B cell (primary cell): ENCODE measurements around the gene BMP7. TPM values are rescaled to one million over a fixed set of nuclear protein-coding genes. Genes with fewer than 3 reads are reported as not detected.

Source experiments
- ATAC-seq: fragments of 200-7000 bp; cut with Tn5 transposase; one replicate; pipeline ENCODE4 v1.10.0; 2021; ENCODE audit warnings: low read depth, mild to moderate bottlenecking, moderate number of reproducible peaks, moderate library complexity
- CTCF ChIA-PET: fragments of 350-600 bp; sonication (Branson Sonifier 250); formaldehyde crosslinking; loops from one replicate; lab custom pipeline; 2021; ENCODE audit warnings: antibody characterized with exemption, inconsistent platforms; lab: Charles Lee
- POLR2A ChIA-PET: fragments of 350-600 bp; sonication (Branson Sonifier 250); formaldehyde crosslinking; loops from one replicate; lab custom pipeline; 2021; ENCODE audit warnings: antibody characterized with exemption; lab: Charles Lee
- DNase-seq: peaks from one replicate; pipeline ENCODE4 v3.0.0; 2013
- H2AFZ ChIP-seq: 2 replicates; pipeline ENCODE4 v1.6.1; 2012; ENCODE audit warnings: mild to moderate bottlenecking, low read depth, low read length; ENCODE audit not compliant: insufficient read depth, poor library complexity, severe bottlenecking
- H3K27ac ChIP-seq, 2 donors: 1 replicate in 1 of 2; 2 replicates in 1 of 2; pipeline ENCODE4 v1.5.1; 2012 to 2013; ENCODE audit warnings: low read length in 2 of 2, mild to moderate bottlenecking in 2 of 2, moderate library complexity in 1 of 2
- H3K27me3 ChIP-seq, 4 experiments: fragments of 200-600 bp in 1 of 4; sonication (generic) in 1 of 4; replicated peaks in 1 of 4; 1 replicate in 2 of 4; 2 replicates in 2 of 4; pipeline versions ENCODE4 v1.6.1 to v1.7.0; 2013 to 2016; ENCODE audit warnings: low read length in 3 of 4, mild to moderate bottlenecking in 2 of 4, mixed read lengths in 1 of 4, moderate library complexity in 1 of 4; ENCODE audit not compliant: insufficient read depth in 4 of 4, control insufficient read depth in 3 of 4; ENCODE audit errors: control extremely low read depth in 1 of 4
- H3K36me3 ChIP-seq, 2 experiments: replicated peaks in 1 of 2; 1 replicate in 1 of 2; 2 replicates in 1 of 2; pipeline versions ENCODE4 v1.6.1 to v1.7.1; 2013; ENCODE audit warnings: low read length in 1 of 2; ENCODE audit not compliant: insufficient read depth in 2 of 2, control insufficient read depth in 1 of 2; ENCODE audit errors: control extremely low read depth in 1 of 2, extremely low read depth in 1 of 2
- H3K4me1 ChIP-seq, 2 donors: fragments of 200-600 bp in 1 of 2; sonication (generic) in 1 of 2; 1 replicate in 1 of 2; 2 replicates in 1 of 2; pipeline versions ENCODE4 v1.5.1 to v1.6.1; 2013 to 2017; ENCODE audit warnings: low read length in 2 of 2; ENCODE audit not compliant: control insufficient read depth in 2 of 2, insufficient read depth in 2 of 2
- H3K4me2 ChIP-seq: replicated peaks from 2 replicates; pipeline ENCODE3; 2012; ENCODE audit warnings: mild to moderate bottlenecking, low read depth, low read length; ENCODE audit not compliant: poor library complexity, severe bottlenecking
- H3K4me3 ChIP-seq, 5 experiments: fragments of 200-600 bp in 1 of 5; sonication (generic) in 1 of 5; 1 replicate in 3 of 5; 2 replicates in 2 of 5; pipeline versions ENCODE4 v1.5.1 to v1.7.0; 2011 to 2016; ENCODE audit warnings: low read length in 4 of 5, mild to moderate bottlenecking in 4 of 5, low read depth in 2 of 5, control low read depth in 1 of 5, moderate library complexity in 1 of 5; ENCODE audit not compliant: insufficient read depth in 1 of 5; ENCODE audit errors: control extremely low read depth in 1 of 5, extremely low read depth in 1 of 5
- H3K79me2 ChIP-seq: fragments of 200-600 bp; sonication (generic); one replicate; pipeline ENCODE4 v1.6.0; 2016; ENCODE audit warnings: low read length; ENCODE audit not compliant: control insufficient read depth, insufficient read depth
- H3K9ac ChIP-seq: fragments of 200-600 bp; sonication (generic); 2 replicates; pipeline ENCODE4 v1.6.1; 2017; ENCODE audit warnings: mild to moderate bottlenecking, low read length, moderate library complexity
- H3K9me3 ChIP-seq, 3 donors: one replicate each; pipeline versions ENCODE4 v1.6.1 to v1.7.1; 2013; ENCODE audit warnings: low read length in 2 of 3; ENCODE audit not compliant: control insufficient read depth in 2 of 3, insufficient read depth in 1 of 3; ENCODE audit errors: control extremely low read depth in 1 of 3
- H4K20me1 ChIP-seq: 2 replicates; pipeline ENCODE4 v1.6.0; 2012; ENCODE audit warnings: mild to moderate bottlenecking, low read length; ENCODE audit not compliant: insufficient read depth, control insufficient read depth, poor library complexity, severe bottlenecking
- H3K27ac Mint-ChIP-seq: one replicate; pipeline ENCODE4 v1.8.0; 2021; ENCODE audit warnings: mixed read lengths
- H3K27me3 Mint-ChIP-seq: one replicate; pipeline ENCODE4 v1.8.0; 2021; ENCODE audit warnings: mixed read lengths
- H3K4me1 Mint-ChIP-seq: one replicate; pipeline ENCODE4 v1.8.0; 2021; ENCODE audit warnings: mixed read lengths
- H3K4me3 Mint-ChIP-seq: one replicate; pipeline ENCODE4 v1.8.0; 2021; ENCODE audit warnings: mixed read lengths
- H3K9me3 Mint-ChIP-seq: one replicate; pipeline ENCODE4 v1.8.0; 2022; ENCODE audit warnings: mixed read lengths; ENCODE audit not compliant: insufficient read depth
- CTCF ChIP-seq: fragments of 200-600 bp; IDR thresholded peaks from one replicate; pipeline ENCODE4 v1.8.0; 2022; ENCODE audit warnings: antibody characterized with exemption, mild to moderate bottlenecking
- EZH2 ChIP-seq: IDR thresholded peaks from 2 replicates; pipeline ENCODE4 v1.6.1; 2012; ENCODE audit warnings: borderline replicate concordance, low read depth, mild to moderate bottlenecking, moderate library complexity, low read length; ENCODE audit not compliant: insufficient read depth, poor library complexity, severe bottlenecking
- WGBS: methylation state at CpG from one replicate; pipeline ENCODE4 v1.1.5; 2013; ENCODE audit warnings: missing lambda C conversion rate; ENCODE audit not compliant: insufficient coverage; 5-methylcytosine and 5-hydroxymethylcytosine counted together
- intact Hi-C: fragments of 100-400 bp; cut with micrococcal nuclease; formaldehyde crosslinking; loops from one replicate; pipeline ENCODE4 v1.10.0; 2022
- polyA plus RNA-seq: library from polyadenylated mRNA; depleted of rRNA; stranded (reverse); fragments of >200 nt; gene quantifications from 2 replicates; pipeline ENCODE4 v1.2.3, GENCODE V29; 2012
- total RNA-seq, 2 donors: library from RNA; stranded (reverse); fragments of 120-200 nt in 1 of 2; gene quantifications; 1 replicate in 1 of 2; 2 replicates in 1 of 2; pipeline versions ENCODE4 v1.2.3 to v1.2.4, GENCODE V29; 2013 to 2022

BMP7 gene
- total and polyA plus RNA-seq, 2 donors (not counting 1 experiment from before 2014, with no cell fraction given) = not detected

- POLR2A ChIA-PET = no interaction called here
- H4K20me1 ChIP-seq = no peaks in the 10 kb centered on the region
- no peaks in the 10 kb centered on the region for H3K36me3 ChIP-seq
- CTCF ChIA-PET = no interaction called here
- no peak overlapping the region for H3K4me3 Mint-ChIP-seq
- H3K4me3 ChIP-seq = no peak overlapping the region
- H3K27ac Mint-ChIP-seq = no peak overlapping the region
- H3K9ac ChIP-seq = no peak overlapping the region
- no peaks in the 10 kb centered on the region for H3K79me2 ChIP-seq
- H3K27me3 ChIP-seq = no peaks in the 10 kb centered on the region
- H3K27ac ChIP-seq = no peak overlapping the region
- no peak overlapping the region for H3K4me2 ChIP-seq
- no peak for ATAC-seq
- peaks cover 4% of the 10 kb centered on the region for H3K27me3 Mint-ChIP-seq
- H3K4me1 Mint-ChIP-seq = no peaks in the 10 kb centered on the region
- H2AFZ ChIP-seq = no peak overlapping the region
- DNase-seq = no peak
- WGBS = 96% methylated on average over 2 of the region's 2 CpGs
- H3K9me3 ChIP-seq = peaks cover 0 to 10% (median 0%) of the 10 kb centered on the region in 3 donors
- H3K4me1 ChIP-seq = no peaks in the 10 kb centered on the region
- no peaks in the 10 kb centered on the region for H3K9me3 Mint-ChIP-seq
- intact Hi-C loops = no loop called here
- TF ChIP-seq EZH2 (no peak), CTCF (no peak)
Observed at GRCh38 chr20:57163041-57163440, 103.4 kb downstream of the BMP7 start.

GRCh38 chr20:57162362-57162652 lies 104.1 kb downstream of the BMP7 start:
- Histone ChIP-seq H3K9ac (no peak overlapping the region), H2AFZ (no peak overlapping the region), H3K36me3 (no peaks in the 10 kb centered on the region), H3K4me2 (no peak overlapping the region), H3K79me2 (no peaks in the 10 kb centered on the region), H3K4me1 (no peaks in the 10 kb centered on the region), H4K20me1 (no peaks in the 10 kb centered on the region), H3K27me3 (no peaks in the 10 kb centered on the region), H3K9me3 (peaks cover 0 to 10% (median 0%) of the 10 kb centered on the region in 3 donors), H3K27ac (no peak overlapping the region), H3K4me3 (no peak overlapping the region)
- DNase-seq (no peak), ATAC-seq (no peak)
- TF ChIP-seq CTCF (no peak), EZH2 (no peak)
- intact Hi-C loops = no loop called here
- H3K4me3 Mint-ChIP-seq = no peak overlapping the region
- CTCF ChIA-PET = no interaction called here
- peaks cover 4% of the 10 kb centered on the region for H3K27me3 Mint-ChIP-seq
- no peak overlapping the region for H3K27ac Mint-ChIP-seq
- WGBS = 68% methylated on average over 5 of the region's 5 CpGs
- POLR2A ChIA-PET = no interaction called here
- no peaks in the 10 kb centered on the region for H3K4me1 Mint-ChIP-seq
- H3K9me3 Mint-ChIP-seq = no peaks in the 10 kb centered on the region
